GM19238 (cell line): ENCODE data around the gene TSPAN11.
"Not testable (repeated sequence)": the region's sequence is repeated elsewhere in the genome, so short reads cannot be mapped to it uniquely, and the experiment has no call there.

Source experiments
- DNase-seq: peaks from one replicate; pipeline ENCODE4 v3.0.0; 2011; ENCODE audit warnings: low spot score; ENCODE audit not compliant: insufficient read length

Gene TSPAN11

DNA sequence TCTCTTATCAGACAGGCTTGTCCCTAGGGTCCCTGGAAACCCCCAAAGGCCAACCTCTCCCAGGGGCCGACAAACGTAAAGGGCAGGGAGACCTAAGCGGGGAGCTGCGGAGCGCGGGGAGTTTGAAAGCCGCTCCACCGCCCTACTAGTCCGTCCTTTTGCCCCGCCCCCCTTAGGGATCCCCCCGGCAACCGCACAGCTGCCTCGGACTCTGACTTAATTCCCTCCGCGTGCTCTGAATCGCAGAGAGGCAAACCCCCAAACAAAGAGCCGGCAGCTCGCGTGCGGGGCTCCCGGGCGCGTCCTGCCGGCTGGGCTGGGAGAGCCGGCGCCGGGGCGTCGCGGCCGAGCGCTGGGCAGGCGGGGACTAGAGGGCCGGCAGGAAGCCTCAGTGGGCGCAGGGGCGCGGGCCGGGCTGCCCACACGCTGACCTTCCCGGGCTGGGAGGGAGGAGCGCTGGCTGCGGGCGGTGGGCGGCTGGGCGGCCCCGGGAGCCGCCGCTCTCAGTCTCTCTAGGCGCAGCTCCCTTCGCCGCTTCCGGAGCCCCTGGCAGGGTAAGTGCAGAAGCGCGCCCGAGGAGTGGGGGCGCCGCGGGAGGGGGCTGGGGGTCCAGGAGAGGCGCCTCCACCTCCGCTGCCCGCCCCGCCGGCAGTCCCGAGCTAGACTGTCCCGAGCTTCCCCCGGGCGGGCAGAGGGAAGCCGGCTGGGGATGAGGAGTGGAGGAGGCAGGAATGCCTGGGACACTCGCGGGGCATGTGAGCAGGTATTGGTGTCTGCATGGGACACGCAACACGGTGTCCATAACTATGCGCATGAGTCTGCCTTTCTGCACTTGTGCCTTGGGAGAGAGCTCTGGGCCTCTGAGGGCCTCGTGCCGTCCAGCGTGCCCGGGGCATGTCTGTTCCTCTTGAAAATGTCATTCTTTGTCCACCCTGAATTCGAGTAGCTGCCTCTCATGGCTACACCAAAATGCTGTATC, at the start of gene TSPAN11:
TSPAN11 (plus strand) TSS at position 506 of the 979 bp plus-strand sequence. CDS start 27,244 bp downstream, outside the sequence.
- no peak for DNase-seq

- no peak for DNase-seq
Measured at GRCh38 chr12:30877105-30877875, 49.3 kb upstream of the TSPAN11 start.

GRCh38 chr12:30878024-30878423, 48.5 kb upstream of the TSPAN11 start:
- DNase-seq, result no peak

- no peak for DNase-seq
Measured at GRCh38 chr12:30880061-30880460, 46.5 kb upstream of the TSPAN11 start.

GRCh38 chr12:30880813-30881212, 45.7 kb upstream of the TSPAN11 start:
- no peak for DNase-seq

GRCh38 chr12:30882706-30883105, 43.8 kb upstream of the TSPAN11 start:
- DNase-seq, result no peak

DNA sequence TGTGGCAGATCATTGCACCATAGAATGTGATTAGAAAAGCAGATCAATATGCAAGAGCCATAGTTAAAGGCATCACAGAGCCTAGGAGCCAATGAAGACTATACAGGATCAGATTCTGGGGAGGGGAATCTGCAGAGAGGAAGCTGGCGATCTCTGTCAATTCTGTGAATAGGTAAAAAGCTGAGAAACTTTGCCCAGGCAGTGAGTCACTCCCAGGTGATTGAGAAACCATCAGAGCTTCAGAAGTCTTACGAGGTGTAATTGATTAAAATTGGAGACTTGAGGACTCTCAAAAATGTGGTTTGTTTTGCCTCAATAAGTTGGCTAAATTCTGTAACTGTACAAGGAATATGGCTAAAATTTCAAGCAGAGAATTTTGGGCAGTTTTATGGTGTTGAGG, 41.7 kb upstream of the TSPAN11 start:
- DNase-seq, result no peak

GRCh38 chr12:30885321-30885720, 41.2 kb upstream of the TSPAN11 start:
- no peak for DNase-seq

GRCh38 chr12:30887226-30887625, 39.3 kb upstream of the TSPAN11 start:
- no peak for DNase-seq

DNA sequence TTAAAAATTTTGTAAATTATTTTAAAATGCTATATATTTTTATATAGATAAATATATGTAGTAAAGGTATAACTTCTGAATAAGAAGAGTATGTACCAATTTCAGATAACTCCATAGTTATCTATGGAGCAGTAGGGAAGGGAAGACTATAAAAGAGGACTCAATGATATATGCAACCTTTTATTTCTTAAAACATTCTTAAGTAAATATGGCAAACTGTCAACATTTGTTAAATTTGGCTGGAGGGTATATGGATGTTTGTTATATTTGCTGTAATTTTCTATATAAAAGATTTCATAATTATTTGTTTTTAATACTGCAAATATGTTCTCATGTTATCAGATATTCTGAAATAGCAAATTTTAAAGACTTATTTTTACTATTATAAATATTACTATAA, 38.3 kb upstream of the TSPAN11 start:
- no peak for DNase-seq

GRCh38 chr12:30894531-30894930, 32.0 kb upstream of the TSPAN11 start:
- not testable (repeated sequence) for DNase-seq

GRCh38 chr12:30896461-30896860, 30.1 kb upstream of the TSPAN11 start:
- no peak for DNase-seq

- DNase-seq, result no peak
Measured at GRCh38 chr12:30898846-30899245, 27.7 kb upstream of the TSPAN11 start.

DNA sequence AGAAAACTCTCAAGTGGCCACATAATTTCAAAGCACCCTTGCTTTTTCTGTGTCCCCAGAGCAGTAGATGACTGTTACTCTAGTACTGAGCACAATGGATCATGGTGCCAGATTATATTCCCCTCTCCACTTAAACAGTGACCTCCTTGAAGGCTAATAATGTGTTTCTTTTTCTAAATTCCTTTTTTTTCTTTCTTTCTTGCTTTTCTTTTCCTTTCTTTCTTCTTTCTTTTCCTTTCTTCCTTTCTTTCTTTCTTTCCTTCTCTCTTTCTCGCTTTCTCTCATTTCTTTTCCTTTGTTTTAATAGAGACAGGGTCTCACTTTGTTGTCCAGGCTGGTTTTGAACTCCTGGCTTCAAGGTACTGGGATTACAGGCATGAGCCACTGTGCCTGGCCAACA, 26.2 kb upstream of the TSPAN11 start:
- DNase-seq, result no peak

DNA sequence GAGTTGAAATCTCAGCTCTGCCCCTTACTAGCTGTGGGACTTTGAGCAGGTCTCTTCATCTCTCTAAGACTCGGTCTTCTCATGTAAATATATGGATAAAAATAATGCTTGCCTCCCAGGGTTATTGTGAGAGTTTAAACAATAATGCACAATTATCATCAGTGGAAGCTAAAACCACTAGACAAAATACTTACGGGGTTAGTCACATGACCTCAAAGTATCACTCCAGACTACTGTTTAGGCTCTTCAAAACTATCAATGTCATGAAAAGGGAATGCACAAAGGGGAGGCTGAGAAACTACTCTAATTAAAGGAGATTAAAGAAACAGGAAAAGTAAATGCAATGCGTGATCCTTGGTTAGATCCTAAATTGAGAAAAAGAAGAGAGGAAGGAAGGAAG, 24.5 kb upstream of the TSPAN11 start:
- DNase-seq, result no peak

GRCh38 chr12:30902596-30902995, 24.0 kb upstream of the TSPAN11 start:
- DNase-seq, result no peak

- DNase-seq, result no peak
Measured at GRCh38 chr12:30905463-30906009, 21.0 kb upstream of the TSPAN11 start.

- DNase-seq, result no peak
Measured at GRCh38 chr12:30908076-30908721, 18.3 kb upstream of the TSPAN11 start.

DNA sequence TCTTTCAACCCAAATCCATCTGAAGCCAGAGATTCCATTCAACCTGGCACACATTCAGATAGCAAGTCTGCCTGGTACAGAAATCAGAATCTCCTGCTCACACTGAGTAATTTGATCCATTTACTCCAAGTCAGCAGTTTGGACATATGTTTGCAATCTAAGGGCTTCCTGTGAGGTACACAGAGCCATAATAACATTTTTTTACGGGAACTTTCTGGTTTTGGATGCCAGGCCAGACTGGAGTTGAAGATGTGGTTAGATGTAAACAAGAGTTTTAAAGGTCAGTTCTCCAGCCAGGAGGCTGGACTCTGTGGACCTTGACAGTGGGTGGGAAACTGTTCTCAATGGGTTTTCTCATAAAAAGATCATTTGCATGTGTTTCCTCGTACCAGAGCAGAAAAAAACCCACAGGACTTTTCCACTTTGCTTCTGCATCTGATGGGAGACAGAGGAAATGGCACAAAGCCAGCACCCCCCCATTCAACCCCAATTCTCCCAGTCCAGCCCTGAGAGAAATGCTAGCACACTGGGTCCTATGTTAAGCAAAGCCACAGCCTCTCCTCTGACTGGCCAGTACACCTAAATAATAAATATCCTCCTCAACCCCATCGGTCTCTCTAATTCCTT, 17.7 kb upstream of the TSPAN11 start:
- no peak for DNase-seq

DNA sequence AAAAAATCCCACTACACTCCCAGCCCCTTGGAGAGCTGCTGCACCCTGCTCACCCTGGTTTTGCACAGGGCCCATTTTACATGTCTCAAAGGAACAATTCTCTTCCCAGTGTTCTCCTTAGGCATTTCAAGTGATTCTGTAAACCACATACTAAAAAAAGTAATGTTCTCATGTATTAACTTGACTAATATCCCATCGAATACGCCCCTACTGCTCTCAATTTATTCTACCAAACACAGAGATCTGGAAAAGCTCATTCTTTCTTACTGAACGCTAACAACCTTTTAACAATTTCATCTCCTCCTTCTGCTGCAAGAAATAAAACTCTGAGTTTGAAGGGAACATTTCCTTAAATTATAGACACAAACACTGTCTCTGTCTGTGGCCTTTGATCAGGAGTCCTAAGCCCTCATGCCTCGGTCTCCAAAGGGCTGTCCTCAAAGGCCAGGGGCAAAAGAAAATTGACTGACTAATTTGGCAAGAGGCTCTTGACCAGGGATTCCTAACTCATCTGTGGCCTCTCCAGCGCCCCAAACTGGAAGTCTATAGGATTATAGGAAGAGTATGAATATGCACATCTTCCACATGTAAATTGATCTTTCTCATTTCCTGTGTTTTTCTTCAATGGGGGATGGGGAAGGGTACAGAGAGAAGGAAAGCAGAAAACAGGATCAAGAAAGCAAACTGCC, 17.1 kb upstream of the TSPAN11 start:
- DNase-seq, result no peak

DNA sequence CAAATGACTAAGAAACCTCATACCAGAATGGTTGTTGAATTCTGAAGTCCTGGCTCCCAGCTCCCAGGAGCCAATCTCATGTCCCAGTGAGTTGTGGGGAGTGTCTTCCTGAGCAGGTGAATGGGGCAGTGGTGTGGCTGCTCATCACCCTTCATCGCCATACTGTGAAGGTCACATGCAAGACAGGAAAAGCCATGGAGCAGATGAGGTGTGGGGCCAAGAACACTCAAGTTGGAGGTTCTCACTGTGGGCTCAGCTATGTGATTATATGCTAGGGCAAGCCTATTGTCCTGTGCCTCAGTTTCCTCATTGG, 16.6 kb upstream of the TSPAN11 start:
- DNase-seq, result no peak
